DOHH2 (cell line): ENCODE data around the gene GABRB1.

Experiments
- H3F3A ChIP-seq: fragments of 200-600 bp; sonication (generic), shearing (Covaris generic); 2 replicates; pipeline ENCODE4 v1.6.0; 2016; ENCODE audit warnings: antibody characterized with exemption, mild to moderate bottlenecking; ENCODE audit not compliant: control insufficient read depth, insufficient read depth
- H3K27ac ChIP-seq: fragments of 200-600 bp; sonication (generic); 2 replicates; pipeline ENCODE4 v1.5.1; 2014; ENCODE audit warnings: low read depth, mild to moderate bottlenecking, low read length, moderate library complexity
- H3K27me3 ChIP-seq: fragments of 200-600 bp; sonication (generic); 2 replicates; pipeline ENCODE4 v1.6.1; 2014; ENCODE audit warnings: mild to moderate bottlenecking, low read length, mixed read lengths; ENCODE audit not compliant: control insufficient read depth
- H3K36me3 ChIP-seq: fragments of 200-600 bp; sonication (generic); 2 replicates; pipeline ENCODE4 v1.6.1; 2014; ENCODE audit warnings: mild to moderate bottlenecking, low read length, moderate library complexity, mixed read lengths; ENCODE audit not compliant: control insufficient read depth
- H3K4me1 ChIP-seq: fragments of 200-600 bp; sonication (generic); 2 replicates; pipeline ENCODE4 v1.6.1; 2014; ENCODE audit warnings: mild to moderate bottlenecking, low read length, mixed read lengths; ENCODE audit not compliant: control insufficient read depth
- H3K4me2 ChIP-seq: fragments of 200-600 bp; sonication (generic); 2 replicates; pipeline ENCODE4 v1.6.0; 2014; ENCODE audit warnings: mild to moderate bottlenecking, low read length, moderate library complexity
- H3K4me3 ChIP-seq: fragments of 200-600 bp; sonication (generic); 2 replicates; pipeline ENCODE4 v1.5.1; 2014; ENCODE audit warnings: mild to moderate bottlenecking, low read length, mixed read lengths
- H3K79me2 ChIP-seq: fragments of 200-600 bp; sonication (generic); 2 replicates; pipeline ENCODE4 v1.6.1; 2014; ENCODE audit warnings: mild to moderate bottlenecking, low read length, mixed read lengths; ENCODE audit not compliant: control insufficient read depth
- H3K9me2 ChIP-seq: fragments of 200-600 bp; sonication (generic); replicated peaks from 2 replicates; pipeline ENCODE4 v1.6.1; 2014; ENCODE audit warnings: mild to moderate bottlenecking, low read length, mixed read lengths; ENCODE audit not compliant: control insufficient read depth
- H3K9me3 ChIP-seq: fragments of 200-600 bp; sonication (generic); 2 replicates; pipeline ENCODE4 v1.6.1; 2014; ENCODE audit warnings: antibody characterized with exemption, low read length, mixed read lengths; ENCODE audit not compliant: control insufficient read depth, insufficient read depth
- H4K20me1 ChIP-seq: fragments of 200-600 bp; sonication (generic); 2 replicates; pipeline ENCODE4 v1.6.0; 2014; ENCODE audit warnings: low read depth, mild to moderate bottlenecking, antibody characterized with exemption, low read length, moderate library complexity; ENCODE audit not compliant: control insufficient read depth, insufficient read depth
- CTCF ChIP-seq: fragments of 200-600 bp; sonication (generic); IDR thresholded peaks from one replicate; pipeline ENCODE4 v1.5.1; 2014; ENCODE audit warnings: antibody characterized with exemption, mild to moderate bottlenecking, low read depth, low read length; ENCODE audit not compliant: poor library complexity, severe bottlenecking
- EZH2phosphoT487 ChIP-seq: fragments of 200-600 bp; sonication (generic); IDR thresholded peaks from 2 replicates; pipeline ENCODE4 v1.6.1; 2017; ENCODE audit warnings: borderline replicate concordance, mild to moderate bottlenecking, antibody characterized with exemption, low read length, moderate library complexity, mixed read lengths

Gene GABRB1

DNA sequence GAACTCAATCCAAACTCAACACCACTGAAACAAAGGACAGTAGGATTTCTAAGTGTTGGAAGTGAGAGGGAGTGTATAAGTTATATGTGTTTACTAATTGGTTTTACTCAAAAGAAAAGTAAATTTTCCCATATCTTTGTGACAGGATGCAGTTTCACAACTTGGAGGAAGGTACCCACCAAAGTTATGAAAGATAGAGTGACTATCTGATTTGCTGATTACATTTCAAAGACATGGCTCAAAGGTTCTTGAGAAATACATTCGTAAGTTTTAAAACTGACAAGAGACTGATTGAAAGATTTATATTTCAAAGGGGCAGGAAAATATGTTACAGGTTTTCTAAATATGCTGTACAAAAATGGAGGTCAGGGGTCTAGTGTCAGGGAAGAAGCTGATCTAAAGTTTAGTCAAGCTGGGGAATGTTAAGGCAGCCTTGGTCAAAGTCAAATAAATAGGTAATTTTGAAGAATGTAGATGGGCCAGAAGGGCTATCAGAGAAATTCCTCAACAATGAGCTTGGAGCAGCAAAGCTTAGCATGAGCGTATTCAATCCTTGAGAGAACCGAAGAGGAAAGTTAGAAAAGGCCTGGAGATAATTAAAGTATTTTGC, 441.9 kb downstream of the GABRB1 start:
- H4K20me1 ChIP-seq, result no peaks in the 10 kb centered on the region
- H3F3A ChIP-seq, result no peaks in the 10 kb centered on the region
- no peaks in the 10 kb centered on the region for H3K79me2 ChIP-seq
- no peak overlapping the region for H3K4me3 ChIP-seq
- H3K4me2 ChIP-seq, result no peak overlapping the region
- TF ChIP-seq EZH2phosphoT487 (no peak), CTCF (no peak)
- H3K36me3 ChIP-seq, result no peaks in the 10 kb centered on the region
- no peaks in the 10 kb centered on the region for H3K4me1 ChIP-seq
- H3K27ac ChIP-seq, result no peak overlapping the region
- H3K9me2 ChIP-seq, result no peaks in the 10 kb centered on the region
- H3K9me3 ChIP-seq, result no peaks in the 10 kb centered on the region
- H3K27me3 ChIP-seq, result no peaks in the 10 kb centered on the region

DNA sequence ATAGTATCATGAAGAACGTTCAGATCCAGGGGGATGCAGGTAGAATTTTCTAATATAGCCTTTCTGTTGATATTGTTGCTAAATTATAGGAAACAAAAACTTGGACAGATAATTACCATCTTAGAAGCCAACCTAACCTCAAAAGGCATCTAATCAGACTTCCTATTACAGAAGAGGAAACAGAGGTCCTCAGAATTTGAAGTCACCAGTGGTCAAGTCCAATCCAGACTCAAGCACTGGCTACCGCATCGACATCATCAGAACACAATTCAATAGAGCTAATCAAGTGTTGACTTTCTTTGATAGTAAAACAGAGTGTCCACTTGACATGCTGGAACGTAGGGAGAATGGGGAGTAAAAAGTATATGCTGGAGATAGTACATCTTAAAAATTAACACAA, 443.4 kb downstream of the GABRB1 start:
- Histone ChIP-seq H3K4me3 (no peak overlapping the region), H3K36me3 (no peaks in the 10 kb centered on the region), H3F3A (no peaks in the 10 kb centered on the region), H3K4me2 (no peak overlapping the region), H3K27me3 (no peaks in the 10 kb centered on the region), H4K20me1 (no peaks in the 10 kb centered on the region), H3K27ac (no peak overlapping the region), H3K79me2 (no peaks in the 10 kb centered on the region), H3K4me1 (no peaks in the 10 kb centered on the region), H3K9me3 (no peaks in the 10 kb centered on the region), H3K9me2 (no peaks in the 10 kb centered on the region)
- no peak for TF ChIP-seq EZH2phosphoT487
- TF ChIP-seq CTCF, result no peak

DNA sequence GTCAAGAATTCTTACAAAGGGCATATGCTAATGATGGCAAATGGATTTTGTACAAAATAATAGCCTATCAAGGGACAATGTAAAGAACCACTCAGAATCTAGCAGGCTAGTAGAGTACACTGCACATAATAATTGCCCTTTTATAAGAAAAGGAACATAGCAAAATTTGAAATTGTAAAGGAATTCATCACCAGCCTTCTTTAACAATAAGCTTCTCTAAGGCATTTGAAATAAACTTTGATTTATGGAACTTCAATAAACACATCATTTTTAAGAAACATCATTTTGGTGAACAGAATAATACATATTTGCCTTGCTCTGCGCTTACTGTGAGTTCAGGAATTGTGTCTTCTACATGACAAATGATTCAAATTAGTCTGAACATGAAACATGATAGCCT, 444.0 kb downstream of the GABRB1 start:
- H3K27ac ChIP-seq, result no peak overlapping the region
- no peaks in the 10 kb centered on the region for H3K9me2 ChIP-seq
- H3F3A ChIP-seq, result no peaks in the 10 kb centered on the region
- no peak overlapping the region for H3K4me3 ChIP-seq
- no peaks in the 10 kb centered on the region for H3K4me1 ChIP-seq
- H3K36me3 ChIP-seq, result no peaks in the 10 kb centered on the region
- no peak for TF ChIP-seq EZH2phosphoT487
- no peak for TF ChIP-seq CTCF
- no peaks in the 10 kb centered on the region for H3K79me2 ChIP-seq
- no peaks in the 10 kb centered on the region for H3K27me3 ChIP-seq
- H4K20me1 ChIP-seq, result no peaks in the 10 kb centered on the region
- no peaks in the 10 kb centered on the region for H3K9me3 ChIP-seq
- H3K4me2 ChIP-seq, result no peak overlapping the region
